ENCODE data around the gene RPS17. TPM values are rescaled to one million over a fixed set of nuclear protein-coding genes. Genes with fewer than 3 reads are reported as not detected.

RPS17 gene
- total RNA-seq, 1 donor from 2014 or later: 874 TPM

DNA sequence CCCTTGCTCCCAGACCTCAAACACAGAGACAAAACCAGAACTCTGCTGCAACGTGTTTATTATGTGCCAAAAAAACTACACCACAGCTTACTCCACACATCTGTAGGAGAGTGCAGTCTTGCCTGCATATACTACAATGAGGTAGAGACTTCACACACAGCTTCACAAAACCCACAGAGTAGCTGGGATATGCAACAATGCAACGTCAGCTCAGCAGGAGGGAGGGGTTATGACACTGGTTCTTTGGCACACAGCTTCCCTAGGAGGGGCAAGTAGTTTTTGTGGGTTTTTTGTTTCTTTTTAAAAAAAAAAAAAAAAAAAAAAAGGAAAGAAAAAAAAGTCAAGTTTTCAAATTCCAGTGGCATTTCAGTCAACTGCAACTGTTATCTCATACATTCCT, 2.9 kb upstream of the RPS17 start:
- H3K27me3 Mint-ChIP-seq (ENCODE audit: unreplicated experiment): peaks cover 5% of the 10 kb centered on the region
- peaks cover 3% of the 10 kb centered on the region for H3K4me1 Mint-ChIP-seq (ENCODE audit: low read depth, unreplicated experiment)
- H3K9me3 Mint-ChIP-seq (ENCODE audit: unreplicated experiment): peaks cover 6% of the 10 kb centered on the region
- DNase-seq: no peak
- H3K27ac Mint-ChIP-seq (ENCODE audit: unreplicated experiment): no peak overlapping the region
- H3K4me3 Mint-ChIP-seq (ENCODE audit: unreplicated experiment): no peak overlapping the region
- no peaks in the 10 kb centered on the region for H3K36me3 Mint-ChIP-seq (ENCODE audit: unreplicated experiment)
- TF ChIP-seq, protein P1, sequence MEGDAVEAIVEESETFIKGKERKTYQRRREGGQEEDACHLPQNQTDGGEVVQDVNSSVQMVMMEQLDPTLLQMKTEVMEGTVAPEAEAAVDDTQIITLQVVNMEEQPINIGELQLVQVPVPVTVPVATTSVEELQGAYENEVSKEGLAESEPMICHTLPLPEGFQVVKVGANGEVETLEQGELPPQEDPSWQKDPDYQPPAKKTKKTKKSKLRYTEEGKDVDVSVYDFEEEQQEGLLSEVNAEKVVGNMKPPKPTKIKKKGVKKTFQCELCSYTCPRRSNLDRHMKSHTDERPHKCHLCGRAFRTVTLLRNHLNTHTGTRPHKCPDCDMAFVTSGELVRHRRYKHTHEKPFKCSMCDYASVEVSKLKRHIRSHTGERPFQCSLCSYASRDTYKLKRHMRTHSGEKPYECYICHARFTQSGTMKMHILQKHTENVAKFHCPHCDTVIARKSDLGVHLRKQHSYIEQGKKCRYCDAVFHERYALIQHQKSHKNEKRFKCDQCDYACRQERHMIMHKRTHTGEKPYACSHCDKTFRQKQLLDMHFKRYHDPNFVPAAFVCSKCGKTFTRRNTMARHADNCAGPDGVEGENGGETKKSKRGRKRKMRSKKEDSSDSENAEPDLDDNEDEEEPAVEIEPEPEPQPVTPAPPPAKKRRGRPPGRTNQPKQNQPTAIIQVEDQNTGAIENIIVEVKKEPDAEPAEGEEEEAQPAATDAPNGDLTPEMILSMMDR (IDR thresholded peaks at IDR 0.05; ENCODE audit: partially characterized antibody, unreplicated experiment): no peak

DNA sequence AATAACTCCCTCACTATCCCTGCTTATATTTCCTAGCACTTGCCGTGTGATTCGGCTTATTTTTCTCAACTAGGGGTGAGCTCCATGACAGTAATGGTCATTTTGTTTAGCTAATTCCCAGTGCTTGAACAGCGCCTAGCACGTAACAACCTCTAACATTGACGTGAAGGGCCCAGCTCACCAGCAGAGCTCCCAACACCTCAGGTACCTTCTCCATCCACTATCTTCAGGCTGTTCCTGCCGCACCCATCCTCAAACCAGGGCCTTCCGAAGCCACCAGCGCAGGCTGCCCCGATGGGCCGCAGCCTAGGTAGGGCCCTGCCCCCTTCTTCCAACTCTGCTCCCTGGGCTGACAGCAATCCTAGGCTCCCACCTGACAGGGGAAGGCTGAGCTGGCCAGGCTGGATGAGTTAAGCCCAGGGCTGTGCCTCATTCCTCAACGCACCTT, 751 bp upstream of the RPS17 start:
- peaks cover 5% of the 10 kb centered on the region for H3K27me3 Mint-ChIP-seq (ENCODE audit: unreplicated experiment)
- TF ChIP-seq, protein P1 (IDR thresholded peaks at IDR 0.05; ENCODE audit: partially characterized antibody, unreplicated experiment): no peak
- peak overlapping the region; percentile 96 for H3K4me3 Mint-ChIP-seq (ENCODE audit: unreplicated experiment)
- H3K27ac Mint-ChIP-seq (ENCODE audit: unreplicated experiment): peak overlapping the region; percentile 94
- no peaks in the 10 kb centered on the region for H3K36me3 Mint-ChIP-seq (ENCODE audit: unreplicated experiment)
- DNase-seq: peak; percentile 26
- H3K9me3 Mint-ChIP-seq (ENCODE audit: unreplicated experiment): peaks cover 8% of the 10 kb centered on the region
- peaks cover 3% of the 10 kb centered on the region for H3K4me1 Mint-ChIP-seq (ENCODE audit: low read depth, unreplicated experiment)

DNA sequence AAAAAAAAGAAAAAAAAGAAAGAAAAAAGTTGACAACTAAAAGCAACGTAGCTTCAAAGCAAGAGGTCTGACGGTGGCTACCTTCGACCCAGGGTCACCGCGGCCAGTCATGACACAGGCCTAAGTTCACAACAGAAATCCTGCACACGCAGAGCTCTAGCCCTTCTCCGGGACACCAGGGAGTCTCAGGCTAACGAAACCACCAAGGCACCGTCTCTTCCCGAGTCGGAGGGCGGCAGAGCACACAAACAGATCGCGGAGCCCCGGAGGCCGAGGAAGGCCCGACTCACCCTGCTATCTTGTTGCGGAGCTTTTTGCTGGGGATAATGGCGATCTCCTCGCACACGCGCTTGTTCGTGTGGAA, 584 bp downstream of the RPS17 start:
- peak overlapping the region; percentile 87 for H3K27ac Mint-ChIP-seq (ENCODE audit: unreplicated experiment)
- peaks cover 5% of the 10 kb centered on the region for H3K27me3 Mint-ChIP-seq (ENCODE audit: unreplicated experiment)
- H3K4me1 Mint-ChIP-seq (ENCODE audit: low read depth, unreplicated experiment): peaks cover 3% of the 10 kb centered on the region

DNA sequence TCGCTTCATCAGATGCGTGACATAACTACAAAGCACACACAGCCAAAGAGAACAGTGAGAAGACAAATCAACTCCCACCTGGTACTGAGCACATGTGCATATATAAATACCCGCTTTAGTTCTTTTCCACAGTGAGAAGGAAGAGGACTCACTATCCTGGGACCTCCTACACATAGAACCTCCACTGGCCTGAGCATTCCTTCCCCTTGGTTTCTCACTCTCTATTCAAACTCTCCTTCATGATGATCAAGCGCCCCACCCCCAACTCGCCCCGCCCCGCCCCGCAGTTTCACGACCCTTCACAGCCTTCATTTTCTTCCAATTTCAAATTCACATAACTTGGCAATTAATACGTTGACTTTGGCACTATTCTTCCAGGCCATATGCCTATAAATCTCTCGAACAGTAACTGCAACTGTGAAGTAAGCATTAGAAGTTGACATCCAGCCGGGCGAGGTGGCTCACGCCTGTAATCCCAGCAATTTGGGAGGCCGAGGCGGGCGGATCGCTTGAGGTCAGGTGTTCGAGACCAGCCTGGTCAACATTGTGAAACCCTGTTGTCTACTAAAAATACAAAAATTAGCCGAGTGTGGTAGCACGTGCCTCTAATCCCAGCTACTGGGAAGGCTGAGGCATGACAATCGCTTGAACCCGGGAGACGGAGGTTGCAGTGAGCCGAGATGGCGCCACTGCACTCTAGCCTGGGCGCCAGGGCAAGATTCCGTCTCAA, 1.1 kb downstream of the RPS17 start:
- peaks cover 3% of the 10 kb centered on the region for H3K4me1 Mint-ChIP-seq (ENCODE audit: low read depth, unreplicated experiment)
- H3K27me3 Mint-ChIP-seq (ENCODE audit: unreplicated experiment): peaks cover 5% of the 10 kb centered on the region
- no peaks in the 10 kb centered on the region for H3K36me3 Mint-ChIP-seq (ENCODE audit: unreplicated experiment)
- TF ChIP-seq, protein P1 (IDR thresholded peaks at IDR 0.05; ENCODE audit: partially characterized antibody, unreplicated experiment): no peak
- H3K4me3 Mint-ChIP-seq (ENCODE audit: unreplicated experiment): peak overlapping the region; percentile 95
- H3K9me3 Mint-ChIP-seq (ENCODE audit: unreplicated experiment): peaks cover 8% of the 10 kb centered on the region
- DNase-seq: peak; percentile 19
- peak overlapping the region; percentile 87 for H3K27ac Mint-ChIP-seq (ENCODE audit: unreplicated experiment)

More for the DNA sequence above, 584 bp downstream of the RPS17 start:
- TF ChIP-seq, protein P1 (IDR thresholded peaks at IDR 0.05; ENCODE audit: partially characterized antibody, unreplicated experiment): no peak
- Mint-ChIP-seq H3K9me3 (ENCODE audit: unreplicated experiment) (peaks cover 8% of the 10 kb centered on the region), H3K4me3 (ENCODE audit: unreplicated experiment) (peak overlapping the region; percentile 95), H3K36me3 (ENCODE audit: unreplicated experiment) (no peaks in the 10 kb centered on the region)
- DNase-seq: no peak

DNA sequence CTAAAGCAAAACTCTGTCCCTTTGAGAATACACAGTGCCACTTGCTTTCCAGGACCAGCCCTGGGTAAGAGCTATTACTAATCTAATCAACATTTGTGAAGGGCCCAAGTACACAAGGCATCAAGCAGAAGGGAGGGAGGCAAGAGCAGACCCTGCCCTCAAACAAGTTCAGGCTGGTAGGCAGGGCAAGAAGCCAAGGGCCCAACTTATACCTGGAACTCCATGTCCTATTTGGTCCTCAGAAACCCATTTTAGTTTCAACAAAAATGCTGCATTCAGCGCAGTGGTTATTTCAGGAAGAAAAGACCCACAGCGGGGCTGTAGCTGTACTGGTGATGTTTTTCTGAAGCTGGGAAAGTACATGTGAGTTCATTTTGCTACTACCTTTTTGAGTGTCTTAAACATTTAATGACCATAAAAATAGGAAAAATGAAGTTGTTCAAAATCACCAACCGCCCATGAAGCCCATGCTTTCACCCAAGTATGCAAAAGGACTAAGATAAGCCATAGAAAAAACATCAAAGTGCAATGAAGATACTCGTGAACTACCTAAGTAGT, 2.8 kb downstream of the RPS17 start:
- Mint-ChIP-seq H3K4me1 (ENCODE audit: low read depth, unreplicated experiment) (peaks cover 3% of the 10 kb centered on the region), H3K36me3 (ENCODE audit: unreplicated experiment) (no peaks in the 10 kb centered on the region), H3K27me3 (ENCODE audit: unreplicated experiment) (peaks cover 5% of the 10 kb centered on the region), H3K4me3 (ENCODE audit: unreplicated experiment) (peak overlapping the region; percentile 52), H3K9me3 (ENCODE audit: unreplicated experiment) (peaks cover 10% of the 10 kb centered on the region), H3K27ac (ENCODE audit: unreplicated experiment) (no peak overlapping the region)
- DNase-seq: no peak
- TF ChIP-seq, protein P1 (IDR thresholded peaks at IDR 0.05; ENCODE audit: partially characterized antibody, unreplicated experiment): no peak
